ENCODE data around the gene C16orf90.

C16orf90 gene

DNA sequence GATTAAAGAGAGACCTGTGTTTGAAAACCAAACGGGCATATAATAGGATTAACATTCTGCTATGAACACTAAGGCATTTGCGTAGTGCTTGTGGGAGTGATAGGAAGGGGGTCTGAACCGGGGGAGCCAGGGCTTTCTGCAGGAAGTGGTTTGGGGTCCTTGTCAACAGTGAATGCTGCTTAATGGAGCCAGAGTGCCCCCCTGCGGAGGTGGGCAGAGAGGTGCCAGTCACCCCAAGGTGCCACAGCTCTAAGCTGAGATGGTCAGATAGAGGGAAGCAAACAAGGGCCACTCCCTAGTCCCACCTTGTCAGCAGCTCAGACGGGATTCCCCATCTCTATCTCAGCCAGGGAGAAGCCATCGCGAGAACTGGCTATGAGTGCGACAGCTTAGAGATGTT lies 34.1 kb downstream of the C16orf90 start:
- DNase-seq = no peak

DNA sequence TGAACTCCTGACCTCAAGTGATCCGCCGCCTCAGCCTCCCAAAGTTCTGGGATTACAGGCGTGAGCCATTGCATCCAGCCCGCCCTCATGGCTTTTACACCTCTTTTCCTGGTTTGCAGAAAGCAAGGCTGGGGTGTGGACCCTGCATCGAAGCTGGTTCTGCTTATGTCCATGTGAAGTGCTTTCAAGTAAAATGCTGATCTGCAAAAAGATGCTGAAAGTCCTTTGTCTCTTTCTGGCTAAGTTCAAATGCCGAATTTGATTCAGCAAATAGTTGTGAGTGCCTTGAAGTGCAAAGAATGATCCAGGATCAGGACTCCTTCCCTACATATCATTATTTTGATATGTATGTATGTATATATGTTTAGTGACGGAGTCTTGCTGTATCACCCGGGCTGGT lies 34.7 kb downstream of the C16orf90 start:
- DNase-seq = no peak

DNA sequence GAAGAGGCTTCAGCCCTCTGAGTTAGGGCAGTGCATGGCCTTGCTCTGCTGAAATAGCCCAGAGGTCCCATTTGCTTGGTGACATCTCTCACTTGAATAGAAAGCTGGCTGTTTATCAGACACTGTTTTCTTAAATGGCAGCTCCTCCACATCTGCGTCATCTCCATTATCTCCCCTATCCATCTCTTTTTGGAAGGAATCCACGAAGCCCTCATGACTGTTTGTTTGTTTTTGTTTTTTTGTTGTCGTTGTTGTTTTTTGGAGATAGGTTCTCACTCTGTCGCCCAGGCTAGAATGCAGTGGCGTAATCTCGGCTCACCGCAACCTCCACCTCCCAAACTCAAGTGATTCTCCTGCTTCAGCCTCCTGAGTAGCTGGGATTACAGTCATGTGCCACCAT lies 35.2 kb downstream of the C16orf90 start:
- no peak for DNase-seq

DNA sequence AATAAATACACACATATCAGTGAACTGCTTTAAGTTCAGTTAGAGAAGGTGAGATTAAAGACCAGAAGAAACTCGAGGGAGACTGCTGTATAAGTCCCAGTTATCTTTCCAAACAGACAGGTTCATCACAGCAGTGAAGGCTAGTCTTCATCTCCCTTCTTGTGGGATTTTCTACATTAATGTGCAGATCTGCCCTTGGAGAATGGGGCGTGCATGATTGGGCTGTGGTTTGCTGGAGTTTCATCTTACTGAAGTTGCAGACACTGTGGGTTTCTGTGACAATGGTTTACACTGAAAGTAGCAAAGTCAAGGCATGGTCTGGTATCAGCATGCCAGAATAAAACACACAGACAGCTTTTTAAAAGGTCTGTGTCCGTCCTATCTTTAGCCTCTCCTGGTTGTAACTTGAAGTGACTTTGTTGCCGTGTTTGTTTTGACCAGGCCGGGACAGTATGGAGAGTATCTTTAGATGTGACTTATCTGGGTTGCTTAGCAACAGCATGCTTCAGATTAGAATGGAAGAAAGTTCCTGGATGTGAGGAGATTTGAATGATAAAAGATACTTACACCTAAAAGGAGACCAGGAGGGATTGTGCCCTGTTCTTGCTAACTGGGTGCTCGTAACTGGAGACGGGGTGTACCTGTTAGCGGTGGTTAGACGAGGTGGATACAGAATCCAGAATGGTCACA lies 35.7 kb downstream of the C16orf90 start:
- DNase-seq = no peak

DNA sequence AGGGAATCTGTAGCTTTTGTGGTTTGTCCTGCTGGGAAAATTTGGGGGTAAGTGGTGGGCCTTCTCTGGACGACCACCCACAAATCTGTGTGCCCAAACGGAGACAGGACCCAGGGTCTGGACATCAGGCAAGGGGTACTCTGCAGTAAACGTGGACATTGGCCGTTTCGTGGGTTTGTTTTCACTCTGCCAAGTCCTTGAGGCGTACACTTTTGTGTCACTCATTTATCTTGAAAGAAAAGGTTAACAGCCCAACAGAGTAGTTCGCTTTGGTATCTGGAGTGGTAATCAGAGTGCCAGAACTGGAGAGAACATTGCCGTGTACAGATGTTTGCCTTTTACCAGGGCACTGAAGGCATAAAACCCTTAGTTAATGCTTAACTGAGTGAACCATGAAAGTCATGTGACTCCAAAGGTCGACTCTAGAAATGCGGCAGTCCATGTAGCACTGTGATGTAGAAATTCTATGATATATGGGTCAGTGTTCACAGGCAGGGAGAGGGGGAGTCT lies 36.4 kb downstream of the C16orf90 start:
- DNase-seq = no peak

DNA sequence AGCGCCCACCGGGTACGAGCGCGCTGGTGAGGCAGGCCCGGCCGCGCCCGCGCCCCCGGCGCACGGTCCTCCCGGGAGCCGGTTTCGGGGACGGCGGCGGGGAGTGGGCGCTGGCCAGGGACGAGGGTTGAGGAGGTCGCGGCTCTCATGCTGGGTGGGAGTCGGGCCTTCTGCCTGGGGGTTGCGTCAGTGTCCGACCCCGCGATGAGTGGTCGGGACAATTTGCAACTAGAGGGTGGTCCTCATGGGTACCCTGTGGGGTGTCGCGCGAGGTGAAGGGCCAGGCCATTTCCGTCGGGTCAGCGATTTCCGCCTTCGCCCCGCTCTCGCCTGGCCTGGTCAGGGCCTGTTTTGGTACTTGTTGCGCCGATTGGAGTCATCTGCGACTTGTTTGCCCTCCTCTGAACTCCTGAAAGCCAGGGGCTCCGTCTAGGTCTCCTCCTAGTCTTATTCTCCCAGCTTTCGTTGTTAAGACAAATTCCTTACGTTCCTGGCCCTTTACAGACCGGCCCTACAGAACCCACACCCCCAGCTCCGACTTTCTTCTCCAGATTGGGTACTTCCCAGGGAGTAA lies 36.9 kb downstream of the C16orf90 start:
- no peak for DNase-seq

DNA sequence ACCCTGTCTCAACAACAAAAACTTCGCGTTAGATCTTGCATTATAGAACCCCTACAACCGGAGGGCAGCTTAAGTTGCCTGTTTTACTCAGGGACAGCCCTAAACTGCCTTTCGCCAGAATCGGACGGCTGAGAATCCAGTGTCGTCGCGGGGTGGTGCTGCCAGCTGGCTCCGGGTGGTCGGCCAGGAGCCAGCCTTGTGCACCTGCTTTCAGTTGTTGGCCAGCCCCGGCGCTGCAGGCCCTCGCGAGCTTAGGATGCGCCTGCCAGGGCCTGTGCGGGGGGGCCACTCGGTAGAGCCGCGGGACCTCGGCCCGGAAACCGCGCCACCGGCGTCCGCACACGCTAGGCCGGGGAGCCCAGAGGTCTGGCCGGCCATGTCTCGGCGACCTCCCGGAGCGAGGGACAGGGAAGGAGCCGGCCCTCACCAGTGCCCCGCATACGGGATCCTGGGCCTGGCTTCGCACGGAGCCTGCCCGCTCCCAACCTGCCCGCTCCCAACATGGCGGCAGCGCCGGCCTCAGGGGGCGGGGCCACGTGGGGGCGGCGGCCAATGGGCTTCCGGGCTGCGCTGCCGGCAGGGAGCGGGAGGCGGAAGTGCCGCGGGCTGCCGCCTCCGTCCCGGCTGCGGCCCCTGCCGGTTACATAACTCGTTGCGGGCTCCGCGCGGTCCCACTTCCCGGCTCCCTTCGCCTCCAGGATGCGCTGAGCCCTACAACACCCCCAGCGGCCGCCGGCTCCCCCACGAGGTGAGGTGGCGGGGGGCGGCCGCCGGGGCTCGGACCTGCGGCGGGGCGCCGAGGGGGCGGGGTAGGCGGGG lies 37.6 kb downstream of the C16orf90 start:
- peak; percentile 50 for DNase-seq

DNA sequence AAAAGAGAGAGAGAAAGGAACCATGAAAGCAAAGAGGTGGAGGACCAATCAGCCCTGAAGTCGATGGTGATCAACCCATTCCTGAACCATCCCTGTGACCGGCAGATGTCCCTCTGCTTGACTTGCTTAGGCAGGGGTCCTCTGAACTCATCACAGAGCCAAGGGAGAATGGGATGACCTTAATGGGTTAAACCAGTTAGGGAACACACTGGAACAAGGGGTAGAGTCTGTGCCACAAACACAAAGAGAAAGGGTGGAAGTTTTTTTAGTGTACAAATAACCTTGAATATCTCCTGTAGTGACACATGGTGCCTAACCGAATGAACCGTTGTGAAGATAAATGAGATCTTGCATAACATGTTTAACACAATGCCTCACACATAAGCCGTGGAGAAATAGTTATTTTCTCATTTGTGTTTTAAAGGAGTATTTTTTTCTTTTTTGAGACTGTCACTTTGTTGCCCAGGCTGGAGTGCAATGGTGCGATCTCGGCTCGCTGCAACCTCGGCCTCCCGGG lies 40.6 kb downstream of the C16orf90 start:
- DNase-seq = no peak

DNA sequence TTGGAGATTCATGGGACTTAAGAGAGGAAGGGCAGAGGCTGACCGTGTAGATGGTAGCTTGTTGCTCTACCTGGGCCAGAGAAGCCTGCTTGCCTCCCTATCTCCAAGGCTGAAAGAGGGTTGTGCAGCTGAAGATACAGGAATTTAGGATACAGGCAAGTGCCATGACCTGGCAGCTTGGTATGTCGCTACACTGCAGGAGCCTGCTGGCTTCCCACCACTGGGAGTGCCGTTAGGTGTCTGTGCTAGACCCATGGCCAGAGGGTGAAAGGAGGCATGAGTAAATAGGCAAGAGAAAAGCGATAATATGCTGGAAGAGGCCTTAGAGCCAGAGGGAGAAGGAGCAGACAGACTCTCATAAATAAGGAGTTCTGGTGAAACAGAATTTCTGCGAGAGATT lies 41.2 kb downstream of the C16orf90 start:
- no peak for DNase-seq

DNA sequence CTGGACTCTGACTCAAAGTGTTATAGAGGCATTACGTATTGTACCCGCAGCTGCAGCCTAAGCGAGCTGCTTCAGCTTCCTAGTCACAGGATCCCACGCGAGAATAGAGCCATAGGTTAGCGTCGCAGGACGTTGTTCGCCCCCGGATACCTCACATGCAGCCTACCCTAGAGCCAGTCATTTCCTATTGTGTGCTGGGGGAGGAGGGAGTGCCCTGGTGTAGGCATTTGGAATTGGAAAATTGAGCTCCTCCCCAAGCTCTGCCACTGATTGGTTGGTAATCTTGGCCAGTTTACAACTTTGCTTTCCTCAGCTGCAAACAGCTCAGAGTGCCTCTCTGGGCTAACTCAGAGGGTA lies 51.3 kb downstream of the C16orf90 start:
- no peak for DNase-seq

Measured in NCI-H524 treated with DMSO at 0.1 percent for 48 hours (cell line).